ENCODE results near the gene CETN1.

CETN1 gene

DNA sequence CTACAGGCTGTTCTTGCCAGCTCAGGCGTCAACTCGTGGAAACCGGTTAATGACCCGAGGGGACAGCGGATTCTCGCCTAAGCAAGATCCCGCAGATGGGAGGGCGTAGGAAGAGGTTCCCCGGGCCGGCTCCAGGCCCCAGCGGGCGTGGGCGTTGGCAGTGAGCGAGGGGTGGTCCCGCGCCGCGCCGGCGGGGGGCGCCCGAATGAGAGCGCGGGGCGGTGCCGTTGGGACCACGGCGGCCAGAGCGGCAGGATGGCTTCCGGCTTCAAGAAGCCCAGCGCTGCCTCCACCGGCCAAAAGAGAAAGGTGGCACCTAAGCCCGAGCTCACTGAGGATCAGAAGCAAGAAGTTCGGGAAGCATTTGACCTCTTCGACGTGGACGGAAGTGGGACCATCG lies at the start of gene CETN1:
Gene CETN1, plus strand, starts transcription at position 227 of the 400 bp plus-strand sequence. Its CDS starts 29 bp downstream, at position 256.
- DNase-seq, result no peak

- DNase-seq, result no peak
Observed at GRCh38 chr18:532018-532417, 48.2 kb upstream of the CETN1 start.

DNA sequence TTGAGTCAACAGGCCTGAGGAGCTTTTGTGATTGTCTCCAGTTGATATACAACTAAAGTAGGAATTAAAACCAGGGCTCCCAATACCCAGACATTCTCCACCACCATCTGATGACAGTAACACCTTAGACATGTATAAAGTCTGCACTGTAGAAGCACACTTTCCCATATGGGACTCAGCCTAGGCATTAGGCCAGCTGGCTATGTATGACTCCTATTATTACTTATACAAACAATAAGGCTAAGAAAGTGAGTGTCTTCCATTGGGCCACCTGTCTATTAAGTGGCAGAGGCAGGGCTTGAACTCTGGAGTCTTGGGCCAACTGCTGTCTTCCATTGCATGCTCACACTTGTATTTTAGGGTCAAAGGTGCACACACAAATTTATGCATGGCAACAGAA lies 47.5 kb upstream of the CETN1 start:
- no peak for DNase-seq

DNA sequence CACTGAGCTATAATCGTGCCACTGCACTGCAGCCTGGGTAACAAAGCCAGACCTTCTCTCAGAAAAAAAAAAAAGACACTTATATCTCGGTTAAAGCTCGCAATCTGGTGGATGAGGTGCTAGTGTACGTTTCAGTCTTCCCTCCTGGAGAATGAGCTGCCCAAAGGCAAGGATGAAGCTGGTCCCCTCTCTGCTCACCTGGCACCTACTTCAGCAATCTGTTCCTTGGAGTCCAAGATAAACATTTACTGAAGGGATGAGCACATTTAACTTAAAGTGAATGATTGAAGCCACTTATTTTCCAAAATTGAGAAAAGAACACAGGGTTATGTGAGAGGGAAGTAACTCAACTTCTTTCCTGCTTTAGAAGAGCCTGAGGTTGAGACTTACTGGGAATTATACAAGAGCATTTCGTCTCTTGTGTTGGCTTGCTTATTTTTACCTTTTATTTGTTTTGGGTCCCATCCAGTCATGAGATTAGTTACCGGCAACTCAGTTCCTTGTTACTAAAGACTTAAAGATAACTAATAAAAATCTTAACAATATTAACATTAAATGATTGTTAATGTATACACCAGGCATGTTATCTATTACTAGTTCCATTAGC lies 46.1 kb upstream of the CETN1 start:
- DNase-seq, result no peak

DNA sequence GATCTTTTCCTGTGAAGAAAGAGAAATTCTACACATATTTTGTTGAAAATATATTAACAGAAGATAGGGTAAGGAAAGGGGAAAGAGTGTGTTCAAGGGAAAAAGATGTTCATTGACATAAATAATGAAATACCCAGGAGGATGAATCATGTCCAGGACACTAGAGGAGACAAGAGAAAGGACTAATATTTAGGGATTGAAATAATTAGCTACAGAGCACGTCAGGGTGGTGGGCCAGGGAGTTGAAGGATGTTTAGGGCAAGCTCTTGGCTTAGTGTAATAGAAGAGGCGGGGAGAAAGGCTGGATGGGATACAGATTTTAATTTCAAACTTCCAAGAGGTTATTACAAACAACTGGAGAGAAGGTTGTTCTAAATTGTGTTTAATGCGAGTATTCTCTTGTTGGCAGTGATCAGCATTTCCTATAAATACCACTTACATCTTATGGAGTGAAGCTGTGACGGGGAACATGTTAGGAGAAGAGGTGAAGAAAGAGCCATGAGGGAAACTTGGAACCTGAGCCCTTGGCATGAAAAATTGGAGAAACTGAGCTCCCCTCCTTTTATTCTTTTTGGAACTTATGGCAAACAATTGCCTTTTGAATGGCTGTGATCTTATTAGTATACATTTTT lies 36.6 kb upstream of the CETN1 start:
- no peak for DNase-seq

- DNase-seq, result no peak
Observed at GRCh38 chr18:549967-550366, 30.2 kb upstream of the CETN1 start.

GRCh38 chr18:551404-552061 lies 28.6 kb upstream of the CETN1 start:
- no peak for DNase-seq

- DNase-seq, result no peak
Observed at GRCh38 chr18:555705-556457, 24.3 kb upstream of the CETN1 start.

GRCh38 chr18:564708-565561 lies 15.2 kb upstream of the CETN1 start:
- DNase-seq, result no peak

- no peak for DNase-seq
Observed at GRCh38 chr18:565562-566061, 14.6 kb upstream of the CETN1 start.

- no peak for DNase-seq
Observed at GRCh38 chr18:567122-567521, 13.1 kb upstream of the CETN1 start.

GRCh38 chr18:568731-569130 lies 11.4 kb upstream of the CETN1 start:
- DNase-seq, result no peak

DNA sequence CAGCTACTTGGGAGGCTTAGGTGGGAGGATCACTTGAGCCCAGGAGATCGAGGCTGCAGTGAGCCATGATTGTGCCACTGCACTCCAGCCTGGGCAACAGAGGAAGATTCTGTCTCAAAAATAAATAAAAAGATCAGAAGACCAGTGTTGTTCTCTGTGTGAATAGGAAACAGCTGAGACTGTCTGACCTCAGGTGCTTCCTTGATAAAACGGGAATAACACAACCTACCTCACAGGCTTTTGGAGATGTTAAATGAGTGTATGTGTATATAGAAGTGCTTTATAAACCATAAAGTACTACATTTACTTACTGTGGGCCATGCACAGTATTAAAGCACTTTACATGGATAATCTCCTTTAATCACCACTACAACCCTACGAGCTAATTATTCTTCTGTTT lies 9.9 kb upstream of the CETN1 start:
- no peak for DNase-seq

DNA sequence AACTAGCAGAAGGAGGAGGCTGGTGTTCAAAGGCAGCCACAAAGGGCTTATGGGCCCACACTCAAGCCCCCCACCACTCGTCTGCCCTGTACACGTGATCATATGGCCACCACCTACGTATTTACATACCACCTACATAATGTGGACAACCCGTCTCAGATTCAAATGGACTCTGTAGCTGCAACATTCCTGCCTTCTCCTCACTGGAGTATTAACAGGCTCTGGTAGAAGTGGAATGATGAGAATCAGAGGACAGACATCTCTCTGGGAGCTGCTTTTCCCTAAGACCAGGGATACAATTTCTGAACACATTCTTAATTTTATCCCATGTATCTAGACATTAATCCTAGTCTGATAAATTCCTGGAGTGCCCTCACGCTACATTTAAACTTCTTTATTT lies 9.5 kb upstream of the CETN1 start:
- no peak for DNase-seq

DNA sequence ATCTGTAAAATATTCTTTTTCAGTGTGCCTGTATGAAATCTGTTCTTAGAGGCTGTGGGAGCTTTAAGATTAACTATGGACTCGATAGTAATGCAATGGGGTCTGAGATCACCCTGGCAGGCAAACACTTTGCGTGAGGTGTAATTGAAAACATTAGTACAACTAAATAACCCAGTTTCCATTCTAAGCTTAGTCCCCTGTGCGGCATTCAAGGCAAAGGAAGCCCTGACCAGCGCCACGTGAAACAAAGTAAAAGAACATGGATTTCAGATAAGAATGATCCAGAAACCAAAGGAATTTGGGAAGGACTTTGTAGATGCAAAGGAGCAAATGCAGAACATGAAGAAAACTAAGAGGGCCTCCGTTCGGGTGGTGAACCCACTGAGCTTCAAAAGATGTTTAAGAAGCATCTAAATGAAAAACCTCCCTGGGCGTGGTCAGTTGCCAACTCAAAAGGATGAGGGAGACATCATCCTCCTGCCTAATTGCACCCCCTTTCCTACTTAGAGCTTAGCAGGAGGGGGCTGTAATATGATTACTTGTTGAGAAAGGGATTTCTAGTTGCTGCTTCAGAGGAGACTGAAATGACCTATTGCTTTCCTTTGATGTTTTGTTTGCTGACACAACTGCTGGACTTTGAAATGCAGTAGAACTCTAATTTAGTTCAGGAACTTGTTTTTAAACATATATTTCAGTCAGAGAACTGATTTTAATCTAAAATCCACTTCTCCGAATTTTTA lies 7.9 kb upstream of the CETN1 start:
- no peak for DNase-seq

GRCh38 chr18:572831-573289 lies 7.3 kb upstream of the CETN1 start:
- no peak for DNase-seq

DNA sequence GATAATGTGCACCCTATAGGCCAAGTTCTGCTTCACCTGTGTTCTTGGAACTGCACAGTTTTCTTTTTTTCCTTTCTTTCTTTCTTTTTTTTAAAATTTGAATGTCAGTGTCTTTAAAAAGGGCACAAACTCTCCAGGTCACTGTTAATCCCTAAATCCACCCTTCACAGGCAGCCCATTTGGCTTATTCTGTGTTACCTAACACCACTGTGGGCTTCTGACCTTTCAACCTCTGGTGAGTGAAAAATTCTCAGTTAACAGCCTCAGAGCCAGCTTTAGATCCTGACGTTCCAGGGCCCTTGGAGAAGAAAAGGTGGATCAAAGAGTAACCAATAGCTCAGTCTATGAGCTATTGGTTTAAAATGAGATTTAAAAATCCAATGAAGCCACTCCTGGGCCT lies 6.8 kb upstream of the CETN1 start:
- DNase-seq, result no peak

DNA sequence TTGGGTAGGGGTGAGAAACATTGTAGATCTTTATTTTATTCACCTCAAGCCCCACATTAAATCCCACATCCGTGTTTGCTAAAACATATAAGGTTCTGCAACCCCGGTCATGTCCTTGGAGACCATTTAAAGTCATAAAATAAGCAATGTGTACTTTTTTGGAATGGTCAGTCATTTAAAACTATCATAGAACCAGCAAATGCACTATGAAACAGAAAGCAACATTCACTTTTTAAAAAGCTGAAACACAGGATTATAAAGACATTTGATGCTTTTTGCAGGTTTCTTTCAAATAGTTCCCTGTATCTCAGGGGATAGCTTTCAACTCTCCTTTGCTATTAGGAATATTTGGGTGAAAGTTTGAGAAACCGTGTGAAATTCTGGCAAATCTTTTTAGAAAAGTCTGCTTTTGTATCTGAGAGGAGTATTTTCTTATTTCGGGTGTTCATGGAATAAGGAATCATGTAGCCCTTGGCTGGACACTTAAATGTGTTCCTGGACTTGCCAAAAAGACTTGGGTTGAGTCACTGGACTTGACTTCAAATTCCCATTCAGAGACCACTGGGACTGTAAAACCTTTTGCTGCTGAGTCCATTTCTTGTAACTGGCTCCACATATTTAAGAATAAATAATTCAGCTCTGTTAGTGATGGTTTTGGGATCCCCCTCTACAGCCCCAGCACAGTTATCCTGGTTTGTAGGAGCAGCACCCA lies 5.9 kb upstream of the CETN1 start:
- DNase-seq, result no peak

DNA sequence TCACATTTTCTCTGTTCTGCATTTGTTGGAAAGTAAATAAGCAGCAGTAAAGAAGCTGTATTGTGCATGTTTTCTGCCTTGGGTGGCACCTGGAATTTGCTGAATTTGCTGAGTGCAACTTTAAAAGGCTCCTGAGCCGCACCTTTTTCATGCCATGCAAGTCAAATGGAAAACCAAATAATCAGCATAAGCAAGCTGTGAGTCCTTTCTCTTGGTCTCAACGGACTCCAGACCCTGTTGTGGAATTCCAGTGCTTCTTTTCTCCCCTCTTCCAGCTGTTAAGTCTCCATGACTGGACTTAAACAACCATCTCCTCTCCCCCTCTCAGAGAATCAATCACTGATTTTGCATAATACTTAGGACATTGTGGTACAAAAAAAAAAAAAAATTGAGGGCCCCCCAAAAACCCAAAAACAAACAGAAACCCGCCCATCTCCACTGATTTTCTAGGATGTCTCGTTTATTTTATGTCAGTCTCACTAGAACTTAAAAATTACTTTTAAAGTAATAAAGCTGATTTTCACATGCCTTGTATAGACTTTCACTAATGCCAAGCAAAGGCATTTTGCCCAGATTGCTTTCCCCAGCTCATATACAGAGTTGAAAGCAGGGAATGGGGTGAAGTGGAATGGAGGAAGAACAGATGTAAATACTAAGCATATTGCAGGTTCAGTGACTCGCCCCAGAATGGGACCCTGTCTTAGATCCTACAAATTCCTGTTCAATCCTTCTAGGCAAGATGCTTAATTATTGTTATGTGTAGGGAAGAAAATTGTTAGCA lies 5.1 kb upstream of the CETN1 start:
- no peak for DNase-seq

DNA sequence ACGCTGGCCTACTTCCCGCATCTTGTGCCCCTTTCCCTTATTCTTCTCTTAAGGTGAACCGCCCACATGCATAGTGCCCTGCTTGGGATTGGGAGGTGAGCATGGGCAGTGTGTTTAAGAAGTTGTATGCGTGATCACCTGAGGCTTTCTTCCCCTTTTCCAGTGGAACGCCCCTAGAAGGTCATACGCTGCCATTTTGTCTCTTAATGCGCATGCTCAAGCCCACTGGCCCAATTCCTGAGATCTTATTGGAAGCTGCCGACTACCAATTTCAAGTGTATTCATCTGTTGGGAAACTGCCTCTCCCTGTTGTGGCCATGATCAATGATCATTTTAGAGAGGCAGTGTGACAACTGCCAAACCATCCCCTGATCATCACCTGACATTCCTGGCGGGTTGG lies 3.3 kb upstream of the CETN1 start:
- no peak for DNase-seq
